K562 (cell line): ENCODE data around the gene BCAS3. TPM values are rescaled to one million over a fixed set of nuclear protein-coding genes. Genes with fewer than 3 reads are reported as not detected.

ENCODE experiments used
- ATAC-seq: fragments of 200-7000 bp; cut with Tn5 transposase; 3 replicates; pipeline ENCODE4 v1.9.1; 2020; ENCODE audit warnings: moderate library complexity
- BruUV-seq: library from RNA; stranded (reverse); fragments of 400-500 nt; replicated peaks from 2 replicates; lab custom pipeline; 2021; lab: Mats Ljungman, UMichigan
- CTCF ChIA-PET: fragments of 300-600 bp; formaldehyde crosslinking; extraction: SDS; loops from one replicate; lab custom pipeline; 2021; ENCODE audit warnings: low intra/inter-chr PET ratio; lab: Yijun Ruan, JAX
- POLR2A ChIA-PET: fragments of 300-600, 350-650 bp; sonication (Branson Sonifier 250); formaldehyde crosslinking; extraction: SDS; loops from one replicate; lab custom pipeline; 2021; ENCODE audit warnings: antibody characterized with exemption, inconsistent platforms; lab: Yijun Ruan, JAX
- DNase-seq, 4 experiments: peaks; one replicate each; pipeline versions ENCODE4 v3.0.0 to v3.0.0-alpha.2; 2011 to 2018; ENCODE audit warnings: low spot score in 3 of 4, mixed read lengths in 3 of 4; ENCODE audit errors: extremely low read depth in 1 of 4
- FAIRE-seq: peaks from 2 replicates; lab custom pipeline; 2011; peaks lifted over from hg19 to GRCh38; lab: Jason Lieb, UNC
- H2AFZ ChIP-seq: 2 replicates; pipeline ENCODE4 v1.6.0; 2011; ENCODE audit warnings: low read depth, low read length, control low read depth, inconsistent platforms
- H3K27ac ChIP-seq: fragments of 200-600 bp; 3 replicates; pipeline ENCODE4 v1.8.0; 2011; ENCODE audit warnings: low read depth, mild to moderate bottlenecking, control low read depth, inconsistent platforms, low read length, moderate library complexity, mixed read lengths; ENCODE audit errors: extremely low read depth
- H3K27me3 ChIP-seq, 2 experiments: fragments of 300-600 bp in 1 of 2; 2 replicates in 1 of 2; 3 replicates in 1 of 2; pipeline versions ENCODE4 v1.6.0 to v1.8.0; 2011; ENCODE audit warnings: inconsistent platforms in 2 of 2, low read length in 2 of 2, mild to moderate bottlenecking in 1 of 2, mixed read lengths in 1 of 2, moderate library complexity in 1 of 2; ENCODE audit not compliant: control insufficient read depth in 2 of 2, insufficient read depth in 2 of 2
- H3K36me3 ChIP-seq: fragments of 300-600 bp; 3 replicates; pipeline ENCODE4 v1.8.0; 2011; ENCODE audit warnings: mild to moderate bottlenecking, low read length, inconsistent platforms; ENCODE audit not compliant: control insufficient read depth, insufficient read depth
- H3K4me1 ChIP-seq, 2 experiments: fragments of 200-600 bp in 1 of 2; replicated peaks in 1 of 2; 2 replicates in 1 of 2; 3 replicates in 1 of 2; pipeline versions ENCODE4 v1.5.1 to v1.8.0; 2011; ENCODE audit warnings: inconsistent platforms in 2 of 2, low read length in 2 of 2, mild to moderate bottlenecking in 1 of 2, mixed read lengths in 1 of 2, moderate library complexity in 1 of 2; ENCODE audit not compliant: control insufficient read depth in 2 of 2, insufficient read depth in 2 of 2
- H3K4me2 ChIP-seq: 2 replicates; pipeline ENCODE4 v1.6.1; 2011; ENCODE audit warnings: low read length, control low read depth, inconsistent platforms, mixed read lengths; ENCODE audit not compliant: insufficient read depth
- H3K4me3 ChIP-seq: fragments of 200-600 bp; sonication (generic), shearing (Covaris generic); 2 replicates; pipeline ENCODE4 v1.5.1; 2016; ENCODE audit warnings: control low read depth, inconsistent platforms
- H3K79me2 ChIP-seq: fragments of 200-600 bp; 3 replicates; pipeline ENCODE4 v1.8.0; 2011; ENCODE audit warnings: low read length, inconsistent platforms; ENCODE audit not compliant: control insufficient read depth, insufficient read depth
- H3K9ac ChIP-seq, 2 experiments: 2 replicates each; pipeline versions ENCODE4 v1.6.0 to v1.6.1; 2011; ENCODE audit warnings: low read depth in 2 of 2, low read length in 2 of 2, control low read depth in 1 of 2, inconsistent platforms in 1 of 2, mild to moderate bottlenecking in 1 of 2, mixed read lengths in 1 of 2; ENCODE audit not compliant: insufficient read depth in 1 of 2
- H3K9me1 ChIP-seq: one replicate; pipeline ENCODE4 v1.6.0; 2011; ENCODE audit warnings: inconsistent platforms, mild to moderate bottlenecking, low read length, moderate library complexity; ENCODE audit not compliant: control insufficient read depth, insufficient read depth
- H3K9me3 ChIP-seq: replicated peaks from 2 replicates; pipeline ENCODE4 v1.5.1; 2011; ENCODE audit warnings: low read depth, low read length, inconsistent platforms; ENCODE audit not compliant: control insufficient read depth, insufficient read depth
- H4K20me1 ChIP-seq: replicated peaks from 2 replicates; pipeline ENCODE4 v1.6.1; 2011; ENCODE audit warnings: low read length, inconsistent platforms, mixed read lengths; ENCODE audit not compliant: control insufficient read depth, insufficient read depth
- CEBPG ChIP-seq, 3 experiments: fragments of 200-800 bp in 1 of 3; sonication (Bioruptor generic) in 1 of 3; sonication (generic) in 1 of 3; formaldehyde crosslinking in 1 of 3; IDR thresholded peaks in 2 of 3; conservative IDR thresholded peaks in 1 of 3; 2 replicates each; pipeline versions ENCODE4 v1.6.1 to v1.8.0; 2016 to 2022; ENCODE audit warnings: missing compliant biosample characterization in 2 of 3, missing genetic modification characterization in 2 of 3, mild to moderate bottlenecking in 1 of 3, missing genetic modification reagents in 1 of 3
- COPS2 ChIP-seq: fragments of 450-650 bp; conservative IDR thresholded peaks from 2 replicates; pipeline ENCODE4 v1.6.1; 2016; ENCODE audit warnings: mild to moderate bottlenecking, moderate library complexity
- FIP1L1 ChIP-seq: fragments of 200-400 bp; formaldehyde crosslinking; IDR thresholded peaks from 2 replicates; pipeline ENCODE4 v1.6.1; 2018; ENCODE audit warnings: mild to moderate bottlenecking, low read depth, low read length; ENCODE audit not compliant: poor library complexity, severe bottlenecking
- GATAD2A ChIP-seq: fragments of 450-650 bp; IDR thresholded peaks from 2 replicates; pipeline ENCODE4 v1.6.1; 2017
- MAZ ChIP-seq, 2 experiments: fragments of 450-650 bp in 1 of 2; sonication (generic) in 1 of 2; formaldehyde crosslinking; IDR thresholded peaks in 1 of 2; conservative IDR thresholded peaks in 1 of 2; 2 replicates each; pipeline versions ENCODE4 v1.4.0 to v1.5.0; 2020; ENCODE audit warnings: mild to moderate bottlenecking in 1 of 2, missing genetic modification reagents in 1 of 2
- RB1 ChIP-seq: fragments of 450-650 bp; IDR thresholded peaks from 2 replicates; pipeline ENCODE4 v1.6.1; 2017; ENCODE audit warnings: low read depth, mild to moderate bottlenecking
- RFX5 ChIP-seq: IDR thresholded peaks from 2 replicates; pipeline ENCODE4 v1.6.1; 2011; ENCODE audit warnings: low read depth, mild to moderate bottlenecking, improper control_type of control experiment, low read length
- SIN3A ChIP-seq, 2 experiments: fragments of 150-350 bp in 1 of 2; IDR thresholded peaks; 2 replicates each; pipeline ENCODE4 v1.6.1; 2011 to 2016; ENCODE audit warnings: borderline replicate concordance in 2 of 2, low read depth in 2 of 2, low read length in 2 of 2, mild to moderate bottlenecking in 2 of 2, moderate library complexity in 2 of 2; ENCODE audit not compliant: control insufficient read depth in 1 of 2
- TEAD2 ChIP-seq: fragments of 450-650 bp; IDR thresholded peaks from 2 replicates; pipeline ENCODE4 v1.6.1; 2016; ENCODE audit warnings: missing genetic modification characterization, control low read depth, missing compliant biosample characterization
- THRAP3 ChIP-seq: fragments of 450-650 bp; IDR thresholded peaks from 2 replicates; pipeline ENCODE4 v1.6.1; 2016; ENCODE audit warnings: mild to moderate bottlenecking, inconsistent platforms, borderline replicate concordance
- ZC3H4 ChIP-seq: sonication (generic); formaldehyde crosslinking; IDR thresholded peaks from 2 replicates; pipeline ENCODE4 v1.9.0; 2021; ENCODE audit warnings: missing genetic modification reagents, borderline replicate concordance
- ZNF444 ChIP-seq: fragments of 250-450 bp; sonication (Bioruptor Pico); IDR thresholded peaks from 2 replicates; pipeline ENCODE4 v1.4.0; 2020; ENCODE audit warnings: mild to moderate bottlenecking, moderate library complexity
- WGBS: fragments of 100-300 bp; shearing (Covaris generic); methylation state at CpG from one replicate; pipeline ENCODE4 v1.1.6; 2016; ENCODE audit warnings: low coverage, mixed read lengths; ENCODE audit not compliant: insufficient coverage; ENCODE audit errors: missing lambda C conversion rate; 5-methylcytosine and 5-hydroxymethylcytosine counted together
- in situ Hi-C: fragments of 300-500 bp; cut with MboI; formaldehyde crosslinking; loops from 4 replicates; pipeline ENCODE4 v1.15.0; 2018; ENCODE audit warnings: inconsistent platforms, mixed read lengths
- intact Hi-C: fragments of 100-400 bp; cut with micrococcal nuclease; formaldehyde crosslinking; loops from 2 replicates; pipeline ENCODE4 v1.14.2; 2022
- polyA plus RNA-seq, 8 experiments: library from polyadenylated mRNA; depleted of rRNA in 4 of 8; stranded (reverse) in 5 of 8; unstranded in 3 of 8; fragments of >200 nt; fragmentation: Nextera tagmentation in 2 of 8; fragmentation: Illumina TruSeq in 1 of 8; extraction: Ambion mirVana in 2 of 8; extraction: Trizol in 1 of 8; gene quantifications; 2 replicates each; pipeline versions ENCODE4 v1.2.1 to v1.2.3, GENCODE V29; 2011 to 2014; ENCODE audit warnings: inconsistent platforms in 1 of 8, missing spikeins in 1 of 8
- total RNA-seq, 7 experiments: library from RNA; depleted of rRNA in 6 of 7; stranded (reverse); fragments of >200 nt in 6 of 7; fragmentation: Illumina TruSeq in 2 of 7; extraction: Trizol in 2 of 7; gene quantifications; 2 replicates each; pipeline versions ENCODE4 v1.2.1 to v1.2.3, GENCODE V29; 2011 to 2021; ENCODE audit warnings: low replicate concordance in 1 of 7
- TF ChIP-seq, protein P1 (sequence below), 3 experiments: fragments of 200-800 bp in 1 of 3; sonication (Bioruptor generic) in 1 of 3; sonication (generic) in 1 of 3; formaldehyde crosslinking in 1 of 3; IDR thresholded peaks; 2 replicates each; pipeline versions ENCODE4 v1.6.1 to v1.8.0; 2016 to 2022; ENCODE audit warnings: mild to moderate bottlenecking in 2 of 3, missing compliant biosample characterization in 2 of 3, missing genetic modification characterization in 2 of 3, missing genetic modification reagents in 1 of 3
- TF ChIP-seq, protein P2 (sequence below): IDR thresholded peaks from 2 replicates; pipeline ENCODE4 v1.6.1; 2011; ENCODE audit warnings: borderline replicate concordance, low read depth, mild to moderate bottlenecking, moderate library complexity, low read length; ENCODE audit not compliant: insufficient read depth, poor library complexity, severe bottlenecking

BCAS3 gene
- total and polyA plus RNA-seq, 9 of the 15 experiments (the other 6 are each of a cell fraction or from before 2014, with no cell fraction given): 1.9 to 5.5 (median 3.5) TPM

GRCh38 chr17:61412143-61412859 lies 734.6 kb downstream of the BCAS3 start:
- 14% methylated on average over 40 of the region's 69 CpGs for WGBS
- ATAC-seq (peak; percentile 83), DNase-seq (peak; percentile 57 to 84 (median 82)), FAIRE-seq (no peak)
- no TSS peak for BruUV-seq
- peaks cover 0 to 45% of the 10 kb centered on the region in 2 experiments; a peak in 4 of 5 replicates for H3K4me1 ChIP-seq
- H2AFZ ChIP-seq: peak overlapping the region; percentile 60; the same call in 1 of the 2 replicates
- H4K20me1 ChIP-seq: no peaks in the 10 kb centered on the region
- H3K36me3 ChIP-seq: no peaks in the 10 kb centered on the region
- no peak overlapping the region for H3K27ac ChIP-seq
- intact Hi-C loops: loop anchor here (2.0 to 10.0 kb wide), 4 partner anchors 138 to 422 kb away; no protein-coding TSS in a partner anchor
- H3K9ac ChIP-seq: peak overlapping the region in 1 of 2 experiments; percentile 70; a peak in 3 of 4 replicates
- no peaks in the 10 kb centered on the region for H3K79me2 ChIP-seq
- in situ Hi-C loops: no loop called here
- peak overlapping the region; percentile 4 for H3K4me3 ChIP-seq
- CTCF ChIA-PET: interaction anchor here (0.6 to 1.8 kb wide), 4 partner anchors 140 to 425 kb away, joined by 3 to 11 read pairs (median 3); no protein-coding TSS in a partner anchor
- H3K4me2 ChIP-seq: no peak overlapping the region
- POLR2A ChIA-PET: interaction anchor here (0.7 kb wide), 2 partner anchors 60 to 131 kb away, joined by 3 read pairs; no protein-coding TSS in a partner anchor
- H3K27me3 ChIP-seq: peaks cover 8 to 17% of the 10 kb centered on the region in 2 experiments; a peak in 3 of 5 replicates
- H3K9me1 ChIP-seq: no peaks in the 10 kb centered on the region
- H3K9me3 ChIP-seq: no peaks in the 10 kb centered on the region
- TF ChIP-seq THRAP3 (no peak), RB1 (peak; percentile 68), GATAD2A (no peak), TEAD2 (tag) (no peak), SIN3A (IDR thresholded peaks at IDR 0.05; ENCODE audit: borderline replicate concordance in 2 of 2, control insufficient read depth in 1 of 2, low read depth in 2 of 2, low read length in 2 of 2) (no peak), COPS2 (no peak), ZNF444 (CRISPR knock-in tag) (no peak), FIP1L1 (peak; percentile 39), ZC3H4 (CRISPR knock-in tag) (no peak), MAZ (CRISPR knock-in tag; conservative IDR thresholded peaks at IDR 0.05 in 1 of 2, IDR thresholded peaks at IDR 0.05 in 1 of 2) (0 out of 4 replicates have a peak, but pooled peaks of 1 of the 2 experiments have one; percentile 20), RFX5 (no peak), CEBPG (CRISPR knock-in tag; IDR thresholded peaks at IDR 0.05) (no peak), CEBPG (tag; conservative IDR thresholded peaks at IDR 0.05 in 1 of 2, IDR thresholded peaks at IDR 0.05 in 1 of 2) (no peak)
- TF ChIP-seq, protein P1, sequence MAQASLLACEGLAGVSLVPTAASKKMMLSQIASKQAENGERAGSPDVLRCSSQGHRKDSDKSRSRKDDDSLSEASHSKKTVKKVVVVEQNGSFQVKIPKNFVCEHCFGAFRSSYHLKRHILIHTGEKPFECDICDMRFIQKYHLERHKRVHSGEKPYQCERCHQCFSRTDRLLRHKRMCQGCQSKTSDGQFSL (CRISPR knock-in tag; IDR thresholded peaks at IDR 0.05): no peak
- TF ChIP-seq, protein P1 (tag; IDR thresholded peaks at IDR 0.05): no peak
- TF ChIP-seq, protein P2, sequence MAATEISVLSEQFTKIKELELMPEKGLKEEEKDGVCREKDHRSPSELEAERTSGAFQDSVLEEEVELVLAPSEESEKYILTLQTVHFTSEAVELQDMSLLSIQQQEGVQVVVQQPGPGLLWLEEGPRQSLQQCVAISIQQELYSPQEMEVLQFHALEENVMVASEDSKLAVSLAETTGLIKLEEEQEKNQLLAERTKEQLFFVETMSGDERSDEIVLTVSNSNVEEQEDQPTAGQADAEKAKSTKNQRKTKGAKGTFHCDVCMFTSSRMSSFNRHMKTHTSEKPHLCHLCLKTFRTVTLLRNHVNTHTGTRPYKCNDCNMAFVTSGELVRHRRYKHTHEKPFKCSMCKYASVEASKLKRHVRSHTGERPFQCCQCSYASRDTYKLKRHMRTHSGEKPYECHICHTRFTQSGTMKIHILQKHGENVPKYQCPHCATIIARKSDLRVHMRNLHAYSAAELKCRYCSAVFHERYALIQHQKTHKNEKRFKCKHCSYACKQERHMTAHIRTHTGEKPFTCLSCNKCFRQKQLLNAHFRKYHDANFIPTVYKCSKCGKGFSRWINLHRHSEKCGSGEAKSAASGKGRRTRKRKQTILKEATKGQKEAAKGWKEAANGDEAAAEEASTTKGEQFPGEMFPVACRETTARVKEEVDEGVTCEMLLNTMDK: peak; percentile 56
